Gastroesophageal sphincter (tissue), 3 donors: ENCODE measurements around the gene LEMD2.

Experiments used
- POLR2A ChIP-seq, 2 donors: fragments of 450-650 bp; IDR thresholded peaks; one replicate each; pipeline ENCODE4 v1.6.1; 2017; ENCODE audit warnings: antibody characterized with exemption in 2 of 2, mild to moderate bottlenecking in 2 of 2, moderate library complexity in 1 of 2
- TF ChIP-seq, protein P1 (sequence below), 4 experiments: fragments of 200-600 bp in 2 of 4; fragments of 450-650 bp in 2 of 4; sonication (generic) in 1 of 4; IDR thresholded peaks; one replicate each; pipeline ENCODE4 v1.5.1; 2017 to 2019; ENCODE audit warnings: antibody characterized with exemption in 4 of 4, mild to moderate bottlenecking in 2 of 4, moderate library complexity in 2 of 4

DNA sequence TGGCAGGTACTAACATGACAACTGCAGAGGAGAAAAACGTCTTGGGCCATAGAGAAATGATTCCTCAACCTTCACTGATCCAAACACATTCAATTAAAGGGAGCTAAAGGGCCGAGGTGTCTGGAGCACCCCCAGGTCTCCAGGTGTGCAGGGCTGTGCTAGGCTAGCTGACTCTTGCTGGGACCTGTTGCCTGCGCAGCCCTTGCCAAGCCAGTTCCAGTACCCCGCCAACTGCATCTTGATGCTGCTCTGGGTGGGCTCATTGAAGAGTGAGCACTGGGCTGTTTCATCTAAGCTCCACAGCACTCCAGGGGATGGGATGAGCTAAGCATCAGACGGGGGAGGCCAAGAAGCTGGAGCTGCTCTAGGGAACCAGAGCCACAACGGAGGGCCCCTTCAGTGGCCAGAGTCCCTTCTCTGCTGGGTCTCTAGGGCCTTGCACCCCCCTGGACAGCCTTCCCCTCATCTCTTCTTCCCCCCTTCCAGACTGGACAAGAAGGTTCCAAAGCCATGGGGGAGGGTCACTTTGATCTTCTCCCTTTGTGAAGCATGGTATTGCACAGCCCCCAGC lies 15.9 kb downstream of the LEMD2 start:
- TF ChIP-seq, protein P1, sequence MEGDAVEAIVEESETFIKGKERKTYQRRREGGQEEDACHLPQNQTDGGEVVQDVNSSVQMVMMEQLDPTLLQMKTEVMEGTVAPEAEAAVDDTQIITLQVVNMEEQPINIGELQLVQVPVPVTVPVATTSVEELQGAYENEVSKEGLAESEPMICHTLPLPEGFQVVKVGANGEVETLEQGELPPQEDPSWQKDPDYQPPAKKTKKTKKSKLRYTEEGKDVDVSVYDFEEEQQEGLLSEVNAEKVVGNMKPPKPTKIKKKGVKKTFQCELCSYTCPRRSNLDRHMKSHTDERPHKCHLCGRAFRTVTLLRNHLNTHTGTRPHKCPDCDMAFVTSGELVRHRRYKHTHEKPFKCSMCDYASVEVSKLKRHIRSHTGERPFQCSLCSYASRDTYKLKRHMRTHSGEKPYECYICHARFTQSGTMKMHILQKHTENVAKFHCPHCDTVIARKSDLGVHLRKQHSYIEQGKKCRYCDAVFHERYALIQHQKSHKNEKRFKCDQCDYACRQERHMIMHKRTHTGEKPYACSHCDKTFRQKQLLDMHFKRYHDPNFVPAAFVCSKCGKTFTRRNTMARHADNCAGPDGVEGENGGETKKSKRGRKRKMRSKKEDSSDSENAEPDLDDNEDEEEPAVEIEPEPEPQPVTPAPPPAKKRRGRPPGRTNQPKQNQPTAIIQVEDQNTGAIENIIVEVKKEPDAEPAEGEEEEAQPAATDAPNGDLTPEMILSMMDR (IDR thresholded peaks at IDR 0.05), result no peak
- no peak for TF ChIP-seq POLR2A (IDR thresholded peaks at IDR 0.05)
